Renal cortex interstitium (tissue), 11 donors: ENCODE results near the gene RNF126. TPM values are rescaled to one million over a fixed set of nuclear protein-coding genes. Genes with fewer than 3 reads are reported as not detected.
A peak's percentile ranks its signal among the peaks of the same experiment; 100 is the strongest.
"Not testable (repeated sequence)": the region's sequence is repeated elsewhere in the genome, so short reads cannot be mapped to it uniquely, and the experiment has no call there.

Experiments used
- DNase-seq, 11 donors: peaks; one replicate each; pipeline ENCODE4 v3.0.0-alpha.2; 2013; ENCODE audit warnings: low read depth in 9 of 11, low spot score in 4 of 11; ENCODE audit errors: extremely low read depth in 1 of 11
- polyA plus RNA-seq, 3 donors: library from polyadenylated mRNA; unstranded; fragments of 120-200 nt; gene quantifications; one replicate each; pipeline ENCODE4 v1.2.1, GENCODE V29; 2013; ENCODE audit not compliant: insufficient read length in 3 of 3

RNF126 gene
- polyA plus RNA-seq, 3 donors: 21.1 to 36.8 (median 35.7) TPM

DNA sequence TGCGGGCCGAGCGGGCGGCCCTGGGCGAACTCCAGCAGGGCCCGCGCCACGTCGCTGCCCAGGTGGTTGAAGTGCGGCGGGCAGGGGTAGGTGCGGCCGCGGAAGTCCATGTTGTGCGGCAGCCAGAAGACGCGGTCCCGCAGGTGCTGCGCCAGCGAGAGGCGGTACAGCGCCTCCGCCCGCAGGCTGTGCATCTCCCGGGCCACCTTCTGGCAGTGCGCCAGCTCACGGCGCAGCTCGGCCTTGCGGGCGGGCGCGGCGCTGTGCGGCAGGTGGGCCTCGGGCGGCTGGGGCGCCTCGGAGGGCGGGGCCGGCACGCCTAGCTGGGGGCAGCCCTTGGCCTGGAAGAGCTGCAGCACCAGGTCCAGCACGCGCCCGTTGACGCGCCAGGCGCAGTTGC lies 41.8 kb downstream of the RNF126 start:
- not testable (repeated sequence) for DNase-seq

- no peak for DNase-seq
Measured at GRCh38 chr19:620166-620862, 42.7 kb downstream of the RNF126 start.

GRCh38 chr19:619286-620002 lies 43.6 kb downstream of the RNF126 start:
- no peak for DNase-seq

DNA sequence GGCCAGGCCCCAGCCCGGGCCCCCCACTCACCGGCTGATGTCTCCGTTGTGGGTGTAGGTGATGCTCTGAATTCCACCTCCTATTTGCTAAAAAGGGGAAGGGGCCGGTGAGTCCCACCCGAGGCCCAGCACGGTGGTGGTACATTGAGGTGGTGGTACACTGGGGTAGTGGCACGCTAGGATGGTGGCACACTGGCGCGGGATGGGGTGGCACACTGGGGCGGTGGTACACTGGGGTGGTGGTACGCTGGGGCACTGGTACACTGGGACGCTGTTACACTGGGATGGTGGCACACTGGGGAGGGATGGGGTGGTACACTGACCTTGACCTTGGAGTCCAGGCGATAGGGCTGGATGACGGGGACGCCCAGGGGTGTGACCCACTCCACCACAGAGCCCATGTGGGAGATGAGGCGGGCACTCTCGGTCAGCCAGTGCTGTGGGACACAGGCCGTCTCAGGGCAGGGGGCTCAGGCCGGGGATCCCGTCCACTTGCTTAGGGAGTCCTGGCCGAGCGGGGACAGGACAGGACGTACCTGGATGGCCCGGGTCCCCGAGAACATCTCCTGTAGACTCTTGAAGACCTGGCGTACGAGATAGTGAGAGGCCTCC lies 44.2 kb downstream of the RNF126 start:
- no peak for DNase-seq

DNA sequence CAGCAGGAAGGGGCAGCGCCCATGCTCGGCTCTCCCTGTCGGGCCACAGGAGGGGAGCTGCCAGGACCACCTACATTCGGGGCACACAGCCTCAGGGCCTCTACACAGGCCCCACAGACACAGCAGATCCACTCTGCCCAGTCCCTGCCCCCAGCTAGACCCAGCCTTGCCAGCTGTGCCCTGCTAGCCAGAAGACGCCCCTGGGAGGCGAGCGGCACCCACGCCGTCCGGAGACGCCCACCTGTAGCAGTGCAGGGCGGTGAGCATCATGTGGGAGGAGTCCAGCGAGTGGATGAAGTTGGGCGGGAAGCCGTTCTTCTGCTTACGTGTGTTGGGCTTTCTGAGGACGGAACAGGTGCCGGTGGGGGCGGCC lies 44.8 kb downstream of the RNF126 start:
- DNase-seq: no peak

DNA sequence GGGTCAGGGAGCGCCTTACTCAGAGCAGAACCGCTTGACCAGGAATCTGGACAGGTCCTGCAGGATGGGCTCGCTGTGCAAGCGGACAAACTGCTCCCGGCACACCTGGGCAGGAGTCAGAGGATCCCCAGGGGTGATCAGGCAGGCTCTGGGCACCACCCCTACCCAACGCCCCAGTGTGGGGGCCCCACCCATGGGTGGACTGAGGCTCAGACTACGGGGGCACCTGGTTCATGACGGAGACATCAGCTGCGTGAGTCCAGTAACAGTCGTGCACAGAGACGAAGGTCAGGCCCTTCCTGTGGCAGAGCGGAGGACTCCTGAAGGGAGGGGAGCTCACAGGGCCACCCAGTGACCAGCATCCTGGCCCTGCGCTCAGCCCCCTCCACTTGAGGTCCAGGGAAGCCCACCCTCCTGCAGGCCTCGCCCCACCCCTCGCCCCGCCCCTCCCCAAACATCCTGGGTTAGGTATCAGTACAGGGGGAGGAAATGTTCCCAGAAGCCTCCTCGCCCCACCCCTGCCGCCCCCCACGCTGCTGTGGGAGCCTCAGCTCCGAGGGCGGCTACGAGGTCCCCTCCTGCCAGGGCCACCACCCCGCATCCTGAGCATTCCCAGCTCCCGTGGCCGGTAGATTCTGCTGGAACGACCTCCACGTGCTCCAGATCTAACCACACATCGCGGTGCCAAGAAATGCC lies 45.3 kb downstream of the RNF126 start:
- DNase-seq: no peak

- no peak for DNase-seq
Measured at GRCh38 chr19:616747-617526, 46.1 kb downstream of the RNF126 start.

DNA sequence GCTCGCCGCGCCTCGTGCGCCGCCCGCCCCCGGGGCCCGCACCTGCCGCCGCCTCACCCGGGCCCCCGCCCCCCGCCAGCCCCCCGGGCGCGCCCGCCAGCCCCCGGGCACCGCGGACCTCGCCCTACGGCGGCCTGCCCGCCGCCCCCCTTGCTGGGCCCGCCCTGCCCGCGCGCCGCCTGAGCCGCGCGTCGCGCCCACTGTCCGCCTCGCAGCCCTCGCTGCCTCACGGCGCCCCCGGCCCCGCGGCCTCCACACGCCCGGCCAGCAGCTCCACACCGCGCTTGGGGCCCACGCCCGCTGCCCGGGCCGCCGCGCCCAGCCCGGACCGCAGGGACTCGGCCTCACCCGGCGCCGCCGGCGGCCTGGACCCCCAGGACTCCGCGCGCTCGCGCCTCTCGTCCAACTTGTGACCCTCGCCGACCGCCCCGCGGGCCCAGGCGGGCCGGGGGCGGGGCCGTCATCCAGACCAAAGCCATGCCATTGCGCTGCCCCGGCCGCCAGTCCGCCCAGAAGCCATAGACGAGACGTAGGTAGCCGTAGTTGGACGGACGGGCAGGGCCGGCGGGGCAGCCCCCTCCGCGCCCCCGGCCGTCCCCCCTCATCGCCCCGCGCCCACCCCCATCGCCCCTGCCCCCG lies 46.8 kb downstream of the RNF126 start:
- no peak for DNase-seq

GRCh38 chr19:615619-616018 lies 47.4 kb downstream of the RNF126 start:
- no peak for DNase-seq

DNA sequence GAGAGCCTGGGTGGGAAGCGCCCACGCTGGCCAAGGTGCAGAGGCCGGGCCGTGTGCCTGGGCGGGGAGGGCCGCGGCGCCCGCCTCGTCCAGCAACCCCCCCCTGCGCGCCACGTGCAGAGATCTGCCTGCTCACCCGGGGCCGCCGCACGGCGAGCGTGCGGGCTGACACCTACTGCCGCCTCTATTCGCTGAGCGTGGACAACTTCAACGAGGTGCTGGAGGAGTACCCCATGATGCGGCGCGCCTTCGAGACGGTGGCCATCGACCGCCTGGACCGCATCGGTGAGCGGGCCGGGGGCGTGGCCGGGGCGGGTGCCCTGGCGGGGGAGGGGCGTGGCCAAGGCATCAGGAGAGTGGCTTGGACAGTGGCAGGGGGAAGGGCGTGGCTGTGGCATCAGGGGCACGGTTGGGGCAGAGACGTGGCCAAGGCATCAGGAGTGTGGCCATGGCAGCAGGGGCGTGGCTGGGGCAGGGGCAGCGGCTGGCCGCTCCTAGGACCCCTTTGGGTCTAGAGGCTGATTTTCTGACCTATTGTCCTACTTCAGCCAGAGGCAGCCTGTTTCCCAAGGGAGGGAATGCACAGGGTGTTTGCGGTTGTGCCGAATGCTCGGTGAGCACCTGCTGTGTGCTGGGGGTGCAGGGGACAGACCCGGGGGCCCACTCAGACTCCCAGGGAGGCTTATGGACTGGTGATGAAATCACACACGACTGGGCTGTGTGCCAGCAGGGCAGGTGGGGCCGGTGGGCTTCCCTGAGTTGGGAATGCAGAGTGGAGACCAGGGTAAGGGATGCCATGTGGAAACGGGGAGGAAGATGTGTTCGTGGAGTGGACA lies 49.1 kb downstream of the RNF126 start:
- no peak for DNase-seq

- no peak for DNase-seq
Measured at GRCh38 chr19:612941-613340, 50.1 kb downstream of the RNF126 start.

DNA sequence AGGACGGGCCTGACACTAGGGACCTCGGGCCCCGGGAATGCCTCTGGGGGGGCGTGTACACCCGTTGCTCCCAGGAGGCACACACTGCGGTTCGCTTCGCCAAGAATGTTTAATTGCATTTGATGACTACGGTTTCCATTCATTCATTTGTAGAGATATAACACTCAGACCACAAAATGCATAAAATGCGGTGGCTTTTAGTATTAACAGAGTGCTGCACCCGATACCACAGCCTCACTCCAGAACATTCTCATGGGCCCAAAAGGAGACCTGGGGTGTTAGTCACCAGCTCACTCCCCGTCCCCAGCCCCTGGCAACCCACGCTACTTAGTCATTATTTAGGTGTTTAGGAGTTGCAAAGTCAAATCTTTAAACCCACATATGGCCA lies 51.5 kb downstream of the RNF126 start:
- no peak for DNase-seq

DNA sequence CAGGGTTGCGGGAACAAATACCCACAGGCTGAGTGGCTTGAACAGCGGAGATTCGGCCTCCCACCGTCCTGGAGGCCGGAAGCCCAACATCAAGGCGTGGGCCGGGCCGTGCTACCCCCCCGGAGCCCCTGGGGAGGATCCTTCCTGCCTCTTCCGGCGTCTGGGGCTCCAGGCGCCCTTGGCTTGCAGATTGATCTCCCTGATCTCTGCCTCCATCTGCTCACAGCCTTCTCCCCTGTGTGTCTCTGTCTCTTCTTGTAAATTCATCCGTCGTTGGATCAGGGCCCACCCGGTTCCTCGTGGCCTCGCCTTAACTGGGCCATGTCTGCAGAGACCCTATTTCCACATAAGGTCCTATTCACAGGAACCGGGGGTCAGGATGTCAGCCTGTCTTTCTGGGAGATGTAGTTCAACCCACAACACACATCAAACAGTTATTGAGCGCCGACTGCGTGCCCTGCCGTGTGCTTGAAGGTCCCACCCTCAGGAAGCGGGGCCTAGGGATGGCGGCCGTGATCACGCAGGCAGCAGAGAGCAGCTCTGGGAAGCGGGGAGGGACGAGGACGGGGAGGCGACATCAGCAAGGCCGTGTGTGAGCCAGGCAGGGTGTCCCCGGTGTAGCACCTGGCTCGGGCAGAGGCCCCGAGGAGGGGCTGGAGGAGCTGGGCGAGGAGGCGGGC lies 52.1 kb downstream of the RNF126 start:
- DNase-seq: peak in 1 of 11 donors; percentile 45

- DNase-seq: no peak
Measured at GRCh38 chr19:610071-610800, 52.8 kb downstream of the RNF126 start.

DNA sequence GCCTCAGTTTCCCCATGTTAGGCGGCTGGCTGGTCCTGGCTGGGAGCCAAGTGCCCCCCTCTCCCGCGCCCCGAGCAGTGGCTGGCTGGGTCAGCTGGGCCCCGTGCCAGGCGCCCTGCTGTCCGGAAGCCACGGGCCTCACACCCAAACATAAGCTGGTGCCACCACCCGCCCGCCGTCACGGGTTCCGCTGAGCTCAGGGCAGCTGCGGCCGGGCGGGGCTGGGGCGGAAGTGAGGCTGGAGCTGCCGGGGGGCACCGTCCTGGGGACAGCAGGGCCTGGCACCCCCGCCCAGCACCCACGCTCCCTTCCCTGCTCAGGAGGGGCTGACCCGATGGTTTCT lies 54.0 kb downstream of the RNF126 start:
- no peak for DNase-seq

DNA sequence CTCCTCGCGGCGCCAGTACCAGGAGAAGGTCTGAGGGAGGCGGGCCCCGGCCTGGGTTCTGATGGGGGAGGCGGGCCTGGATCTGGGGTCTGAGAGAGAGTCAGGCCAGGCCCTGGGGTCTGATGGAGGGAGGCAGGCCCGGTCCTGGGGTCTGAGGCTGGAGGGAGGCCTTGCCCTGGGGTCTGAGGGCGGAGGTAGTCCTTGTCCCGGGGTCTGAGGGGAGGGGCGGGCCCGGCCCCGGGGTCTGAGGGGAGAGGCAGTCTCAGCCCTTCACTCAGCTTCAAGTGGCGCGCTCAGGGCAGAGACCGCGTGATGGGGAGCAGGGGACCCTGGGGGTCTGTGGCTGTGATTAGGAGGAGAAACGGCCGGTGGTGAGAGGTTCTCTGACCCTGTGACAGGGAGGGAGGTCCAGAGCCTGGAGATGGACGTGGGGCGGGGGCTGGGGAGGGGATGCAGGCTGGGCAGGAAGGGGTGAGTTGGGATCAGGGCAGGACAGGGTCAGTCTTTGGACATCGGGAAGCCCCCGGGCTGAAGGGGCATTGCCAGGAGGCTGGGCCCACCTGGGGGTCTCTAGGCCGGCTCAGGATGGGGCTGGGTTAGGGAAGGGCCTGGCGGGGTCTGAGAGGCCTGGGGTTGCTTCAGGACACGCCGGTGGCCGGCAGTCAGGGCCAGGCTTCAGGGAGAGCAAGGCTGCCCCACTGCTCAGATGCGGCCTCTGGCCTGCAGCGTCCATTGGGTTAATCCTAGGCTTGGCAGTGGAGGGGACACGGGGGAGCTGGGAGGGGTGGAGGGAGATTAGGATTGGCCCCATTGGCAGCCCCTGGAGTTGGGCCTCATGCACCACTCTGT lies 54.6 kb downstream of the RNF126 start:
- DNase-seq: no peak
